Natural killer cell (primary cell): ENCODE measurements around the gene TAF7L. TPM values are rescaled to one million over a fixed set of nuclear protein-coding genes. Genes with fewer than 3 reads are reported as not detected.

Experiments
- ATAC-seq, 3 donors: fragments of 150-1000 bp in 2 of 3; fragments of 200-7000 bp in 1 of 3; cut with Tn5 transposase; 1 replicate in 1 of 3; 2 replicates in 2 of 3; pipeline ENCODE4 v1.10.0; 2021; ENCODE audit warnings: mild to moderate bottlenecking in 2 of 3, moderate library complexity in 2 of 3
- DNase-seq, 2 donors: peaks; one replicate each; pipeline versions ENCODE4 v3.0.0 to v3.0.0-alpha.2; 2013 to 2021; ENCODE audit warnings: mixed read lengths in 1 of 2
- H3K27ac ChIP-seq: one replicate; pipeline ENCODE4 v1.5.1; 2013; ENCODE audit warnings: mild to moderate bottlenecking, low read length
- H3K27me3 ChIP-seq: one replicate; pipeline ENCODE4 v1.6.1; 2013; ENCODE audit warnings: low read length; ENCODE audit not compliant: control insufficient read depth, insufficient read depth
- H3K36me3 ChIP-seq: one replicate; pipeline ENCODE4 v1.6.1; 2013; ENCODE audit warnings: low read length; ENCODE audit not compliant: control insufficient read depth, insufficient read depth
- H3K4me1 ChIP-seq: one replicate; pipeline ENCODE4 v1.6.1; 2013; ENCODE audit warnings: low read length; ENCODE audit not compliant: control insufficient read depth, insufficient read depth
- H3K4me3 ChIP-seq: one replicate; pipeline ENCODE4 v1.5.1; 2013; ENCODE audit warnings: low read length
- H3K9me3 ChIP-seq: one replicate; pipeline ENCODE4 v1.6.1; 2013; ENCODE audit warnings: low read length; ENCODE audit not compliant: control insufficient read depth, insufficient read depth
- H3K27ac Mint-ChIP-seq, 2 donors: one replicate each; pipeline ENCODE4 v1.8.0; 2022; ENCODE audit warnings: mild to moderate bottlenecking in 2 of 2, mixed read lengths in 2 of 2, moderate library complexity in 1 of 2
- H3K27me3 Mint-ChIP-seq, 2 donors: one replicate each; pipeline ENCODE4 v1.8.0; 2022; ENCODE audit warnings: low read depth in 2 of 2, mixed read lengths in 2 of 2
- H3K36me3 Mint-ChIP-seq: one replicate; pipeline ENCODE4 v1.8.0; 2022; ENCODE audit warnings: mixed read lengths
- H3K4me1 Mint-ChIP-seq, 2 donors: one replicate each; pipeline ENCODE4 v1.8.0; 2022; ENCODE audit warnings: mixed read lengths in 2 of 2
- H3K4me3 Mint-ChIP-seq: one replicate; pipeline ENCODE4 v1.8.0; 2022; ENCODE audit warnings: mild to moderate bottlenecking, moderate library complexity, mixed read lengths
- H3K9me3 Mint-ChIP-seq, 2 donors: one replicate each; pipeline ENCODE4 v1.8.0; 2022; ENCODE audit warnings: mixed read lengths in 2 of 2
- WGBS: methylation state at CpG from one replicate; pipeline ENCODE4 v1.1.7; 2013; ENCODE audit warnings: missing lambda C conversion rate; ENCODE audit not compliant: insufficient coverage; 5-methylcytosine and 5-hydroxymethylcytosine counted together
- intact Hi-C: fragments of 100-400 bp; cut with micrococcal nuclease; formaldehyde crosslinking; loops from one replicate; pipeline ENCODE4 v1.14.2; 2022
- total RNA-seq, 4 donors: library from RNA; stranded (reverse); fragments of 120-200 nt in 1 of 4; gene quantifications; one replicate each; pipeline versions ENCODE4 v1.2.3 to v1.2.4, GENCODE V29; 2013 to 2022
- TF ChIP-seq, protein P1 (sequence below): fragments of 200-600 bp; IDR thresholded peaks from one replicate; pipeline ENCODE4 v1.8.0; 2022; ENCODE audit warnings: antibody characterized with exemption

TAF7L gene
- total RNA-seq, 3 donors from 2014 or later (not counting 1 experiment from before 2014, with no cell fraction given) = not detected

DNA sequence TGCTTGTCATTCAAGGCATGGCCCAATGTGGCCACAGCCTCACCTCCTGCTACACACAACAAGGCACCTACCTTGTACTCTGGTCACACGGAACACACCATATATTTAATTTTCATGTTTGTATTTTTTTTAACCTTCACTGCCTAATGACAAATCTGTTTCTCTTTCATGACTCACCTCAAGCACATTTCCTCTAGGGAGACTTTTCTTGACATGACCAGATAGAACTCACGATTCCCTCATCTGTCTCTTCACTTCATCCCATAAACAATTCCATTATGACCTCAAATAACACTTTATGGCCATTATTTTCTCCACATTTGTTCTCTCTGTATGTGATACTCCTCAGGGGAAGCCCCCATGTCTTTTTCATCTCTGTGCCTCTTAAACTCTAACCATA is 60.5 kb downstream of the TAF7L start:
- Histone ChIP-seq H3K9me3 (no peaks in the 10 kb centered on the region), H3K27me3 (no peaks in the 10 kb centered on the region), H3K4me1 (no peaks in the 10 kb centered on the region), H3K27ac (no peak overlapping the region), H3K4me3 (no peak overlapping the region), H3K36me3 (no peaks in the 10 kb centered on the region)
- H3K27ac Mint-ChIP-seq = no peak overlapping the region
- intact Hi-C loops = no loop called here
- H3K4me1 Mint-ChIP-seq = no peaks in the 10 kb centered on the region
- ATAC-seq = no peak
- WGBS = 85% methylated on average over 1 of the region's 2 CpGs
- no peak for DNase-seq
- H3K36me3 Mint-ChIP-seq = no peaks in the 10 kb centered on the region
- peaks cover 0 to 8% of the 10 kb centered on the region in 2 donors for H3K27me3 Mint-ChIP-seq
- TF ChIP-seq, protein P1, sequence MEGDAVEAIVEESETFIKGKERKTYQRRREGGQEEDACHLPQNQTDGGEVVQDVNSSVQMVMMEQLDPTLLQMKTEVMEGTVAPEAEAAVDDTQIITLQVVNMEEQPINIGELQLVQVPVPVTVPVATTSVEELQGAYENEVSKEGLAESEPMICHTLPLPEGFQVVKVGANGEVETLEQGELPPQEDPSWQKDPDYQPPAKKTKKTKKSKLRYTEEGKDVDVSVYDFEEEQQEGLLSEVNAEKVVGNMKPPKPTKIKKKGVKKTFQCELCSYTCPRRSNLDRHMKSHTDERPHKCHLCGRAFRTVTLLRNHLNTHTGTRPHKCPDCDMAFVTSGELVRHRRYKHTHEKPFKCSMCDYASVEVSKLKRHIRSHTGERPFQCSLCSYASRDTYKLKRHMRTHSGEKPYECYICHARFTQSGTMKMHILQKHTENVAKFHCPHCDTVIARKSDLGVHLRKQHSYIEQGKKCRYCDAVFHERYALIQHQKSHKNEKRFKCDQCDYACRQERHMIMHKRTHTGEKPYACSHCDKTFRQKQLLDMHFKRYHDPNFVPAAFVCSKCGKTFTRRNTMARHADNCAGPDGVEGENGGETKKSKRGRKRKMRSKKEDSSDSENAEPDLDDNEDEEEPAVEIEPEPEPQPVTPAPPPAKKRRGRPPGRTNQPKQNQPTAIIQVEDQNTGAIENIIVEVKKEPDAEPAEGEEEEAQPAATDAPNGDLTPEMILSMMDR = no peak
- H3K9me3 Mint-ChIP-seq = no peaks in the 10 kb centered on the region
- H3K4me3 Mint-ChIP-seq = no peak overlapping the region

DNA sequence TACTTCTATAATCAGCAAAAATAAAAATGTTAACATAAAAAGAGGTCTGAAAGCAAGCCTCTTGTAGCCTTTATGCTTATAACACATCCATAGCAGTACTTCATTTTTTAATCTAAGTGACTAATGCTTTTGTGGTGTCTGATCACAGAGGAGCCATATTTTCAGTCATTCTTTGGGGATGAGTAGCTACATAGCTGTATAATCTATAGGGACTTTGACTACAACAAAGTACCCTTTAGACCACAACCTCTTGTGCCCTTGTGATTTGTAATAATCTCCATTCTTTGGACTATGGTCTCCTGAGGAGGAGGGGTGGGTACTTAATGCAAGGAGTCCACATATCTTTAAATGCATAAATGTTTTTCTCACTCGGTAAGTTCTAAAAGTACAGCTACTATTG is 62.0 kb downstream of the TAF7L start:
- Histone ChIP-seq H3K27ac (no peak overlapping the region), H3K27me3 (no peaks in the 10 kb centered on the region), H3K4me1 (no peaks in the 10 kb centered on the region), H3K9me3 (no peaks in the 10 kb centered on the region), H3K36me3 (no peaks in the 10 kb centered on the region), H3K4me3 (no peak overlapping the region)
- H3K36me3 Mint-ChIP-seq = no peaks in the 10 kb centered on the region
- TF ChIP-seq, protein P1 = no peak
- H3K27ac Mint-ChIP-seq = no peak overlapping the region
- no peaks in the 10 kb centered on the region for H3K9me3 Mint-ChIP-seq
- DNase-seq (no peak), ATAC-seq (no peak)
- WGBS = no CpG with 5 or more reads among the region's 1 CpG
- intact Hi-C loops = no loop called here
- H3K27me3 Mint-ChIP-seq = peaks cover 0 to 8% of the 10 kb centered on the region in 2 donors
- no peak overlapping the region for H3K4me3 Mint-ChIP-seq
- H3K4me1 Mint-ChIP-seq = no peaks in the 10 kb centered on the region

DNA sequence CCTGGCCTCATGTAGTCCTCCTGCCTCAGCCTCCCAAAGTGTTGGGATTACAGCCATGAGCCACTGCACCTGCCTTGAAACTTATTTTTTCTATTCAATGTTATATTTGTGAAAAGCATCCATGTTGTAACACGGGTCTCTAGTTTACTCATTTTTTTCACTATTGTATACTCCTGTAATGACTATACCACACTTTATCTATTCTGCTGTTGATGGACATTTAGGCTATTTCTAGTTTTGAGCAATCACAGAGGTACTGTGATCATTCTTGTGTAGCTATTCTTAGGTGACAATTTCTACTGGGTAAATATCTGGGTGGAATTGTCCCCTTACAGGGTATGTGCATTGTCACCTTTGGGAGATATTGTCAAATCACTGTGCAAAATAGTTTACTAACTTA is 67.9 kb downstream of the TAF7L start:
- no peak overlapping the region for H3K27ac ChIP-seq
- no peaks in the 10 kb centered on the region for H3K27me3 ChIP-seq
- H3K9me3 ChIP-seq = no peaks in the 10 kb centered on the region
- peaks cover 2 to 16% of the 10 kb centered on the region in 2 donors for H3K27me3 Mint-ChIP-seq
- H3K36me3 ChIP-seq = no peaks in the 10 kb centered on the region
- H3K27ac Mint-ChIP-seq = no peak overlapping the region
- ATAC-seq = no peak
- no peaks in the 10 kb centered on the region for H3K9me3 Mint-ChIP-seq
- WGBS = no CpG with 5 or more reads among the region's 1 CpG
- no peaks in the 10 kb centered on the region for H3K4me1 ChIP-seq
- H3K4me3 ChIP-seq = no peak overlapping the region
- H3K4me3 Mint-ChIP-seq = no peak overlapping the region
- TF ChIP-seq, protein P1 = no peak
- no peak for DNase-seq
- no peaks in the 10 kb centered on the region for H3K4me1 Mint-ChIP-seq
- no peaks in the 10 kb centered on the region for H3K36me3 Mint-ChIP-seq
- intact Hi-C loops = no loop called here

DNA sequence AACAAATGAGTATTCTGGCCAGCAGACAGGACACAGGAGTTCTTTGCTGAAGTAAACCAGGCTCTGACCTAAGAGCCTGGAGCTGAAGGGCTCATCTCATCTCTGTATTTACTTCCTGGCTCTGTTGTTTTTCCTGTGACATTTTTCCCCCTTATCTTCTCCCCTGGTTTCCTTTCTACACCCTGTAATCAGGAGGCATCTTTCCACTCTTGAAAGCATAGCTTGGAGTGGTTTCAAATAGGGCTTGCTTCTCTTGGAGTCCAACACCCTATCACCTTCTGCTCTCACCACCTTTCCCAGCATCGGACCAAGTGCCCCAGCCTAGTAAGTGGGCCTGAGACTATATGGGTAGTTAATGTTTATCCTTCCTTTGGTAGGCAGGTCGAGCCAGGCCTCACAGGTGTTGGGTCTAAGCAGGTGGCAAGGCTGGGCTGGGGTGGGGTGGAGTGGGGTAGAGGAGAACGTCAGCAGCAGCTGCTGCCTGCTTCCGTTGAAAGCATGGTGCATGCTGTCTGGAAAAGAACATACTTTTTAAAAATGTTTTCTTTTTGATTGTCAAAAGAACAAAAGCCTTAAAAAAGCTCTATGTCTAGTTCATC is 70.4 kb downstream of the TAF7L start:
- Histone ChIP-seq H3K27me3 (no peaks in the 10 kb centered on the region), H3K4me3 (no peak overlapping the region), H3K9me3 (no peaks in the 10 kb centered on the region), H3K4me1 (no peaks in the 10 kb centered on the region), H3K36me3 (no peaks in the 10 kb centered on the region), H3K27ac (no peak overlapping the region)
- Mint-ChIP-seq H3K9me3 (no peaks in the 10 kb centered on the region), H3K4me1 (no peaks in the 10 kb centered on the region), H3K27me3 (peaks cover 2 to 15% of the 10 kb centered on the region in 2 donors), H3K27ac (no peak overlapping the region), H3K36me3 (no peaks in the 10 kb centered on the region), H3K4me3 (no peak overlapping the region)
- TF ChIP-seq, protein P1 = no peak
- WGBS = 52% methylated on average over 2 of the region's 4 CpGs
- ATAC-seq (no peak), DNase-seq (no peak)
- intact Hi-C loops = no loop called here
